Uterus (tissue), 4 donors: ENCODE measurements around the gene YBX1. TPM values are rescaled to one million over a fixed set of nuclear protein-coding genes. Genes with fewer than 3 reads are reported as not detected.
"Not testable (repeated sequence)": the region's sequence is repeated elsewhere in the genome, so short reads cannot be mapped to it uniquely, and the experiment has no call there.

Source experiments
- DNase-seq, 2 donors: peaks; one replicate each; pipeline ENCODE4 v3.0.0-alpha.2; 2019 to 2020
- H3K27ac ChIP-seq, 2 donors: fragments of 200-600 bp; sonication (generic); 1 replicate in 1 of 2; 2 replicates in 1 of 2; pipeline ENCODE4 v1.5.1; 2016 to 2018
- H3K27me3 ChIP-seq, 2 donors: fragments of 200-600 bp; sonication (generic); one replicate each; pipeline ENCODE4 v1.5.1; 2018 to 2019; ENCODE audit warnings: control low read depth in 1 of 2
- H3K36me3 ChIP-seq, 2 donors: fragments of 200-600 bp; sonication (generic); one replicate each; pipeline ENCODE4 v1.5.1; 2019; ENCODE audit warnings: control low read depth in 1 of 2
- H3K4me1 ChIP-seq, 2 donors: fragments of 200-600 bp; sonication (generic); one replicate each; pipeline ENCODE4 v1.5.1; 2018 to 2019; ENCODE audit warnings: control low read depth in 1 of 2
- H3K4me3 ChIP-seq, 2 donors: fragments of 200-600 bp; sonication (generic); 1 replicate in 1 of 2; 2 replicates in 1 of 2; pipeline ENCODE4 v1.5.1; 2018 to 2019; ENCODE audit warnings: mild to moderate bottlenecking in 1 of 2
- H3K9me3 ChIP-seq, 2 donors: fragments of 200-600 bp; sonication (generic); one replicate each; pipeline ENCODE4 v1.5.1; 2019; ENCODE audit warnings: control low read depth in 1 of 2
- POLR2A ChIP-seq, 2 donors: fragments of 450-650 bp; IDR thresholded peaks; one replicate each; pipeline ENCODE4 v1.6.1; 2016; ENCODE audit warnings: antibody characterized with exemption in 2 of 2, mild to moderate bottlenecking in 1 of 2, moderate library complexity in 1 of 2
- intact Hi-C: fragments of 100-400 bp; cut with DNase I; formaldehyde crosslinking; loops from one replicate; pipeline ENCODE4 v1.15.1; 2023; ENCODE audit warnings: low total_unique reads
- total RNA-seq, 4 donors: library from RNA; depleted of rRNA in 3 of 4; stranded (reverse); fragments of >200 nt in 3 of 4; gene quantifications; one replicate each; pipeline versions ENCODE4 v1.1.0 to v1.2.4, GENCODE V29; 2014 to 2023
- TF ChIP-seq, protein P1 (sequence below), 4 experiments: fragments of 200-600 bp in 2 of 4; fragments of 450-650 bp in 2 of 4; sonication (generic) in 2 of 4; IDR thresholded peaks; one replicate each; pipeline ENCODE4 v1.5.1; 2016 to 2019; ENCODE audit warnings: antibody characterized with exemption in 4 of 4, mild to moderate bottlenecking in 2 of 4, moderate library complexity in 1 of 4
- donor health status: DM: yes; HTN: yes; CAD: no.

The YBX1 gene
- total RNA-seq, 4 donors from 2014 or later, result 282 to 387 (median 333) TPM

GRCh38 chr1:42748461-42749410 lies 66.5 kb downstream of the YBX1 start:
- Histone ChIP-seq H3K27ac (no peak overlapping the region), H3K9me3 (no peaks in the 10 kb centered on the region), H3K36me3 (no peaks in the 10 kb centered on the region), H3K4me3 (no peak overlapping the region), H3K27me3 (no peaks in the 10 kb centered on the region), H3K4me1 (no peaks in the 10 kb centered on the region)
- no peak for DNase-seq
- intact Hi-C loops, result no loop called here
- TF ChIP-seq POLR2A (IDR thresholded peaks at IDR 0.05), result no peak
- TF ChIP-seq, protein P1, sequence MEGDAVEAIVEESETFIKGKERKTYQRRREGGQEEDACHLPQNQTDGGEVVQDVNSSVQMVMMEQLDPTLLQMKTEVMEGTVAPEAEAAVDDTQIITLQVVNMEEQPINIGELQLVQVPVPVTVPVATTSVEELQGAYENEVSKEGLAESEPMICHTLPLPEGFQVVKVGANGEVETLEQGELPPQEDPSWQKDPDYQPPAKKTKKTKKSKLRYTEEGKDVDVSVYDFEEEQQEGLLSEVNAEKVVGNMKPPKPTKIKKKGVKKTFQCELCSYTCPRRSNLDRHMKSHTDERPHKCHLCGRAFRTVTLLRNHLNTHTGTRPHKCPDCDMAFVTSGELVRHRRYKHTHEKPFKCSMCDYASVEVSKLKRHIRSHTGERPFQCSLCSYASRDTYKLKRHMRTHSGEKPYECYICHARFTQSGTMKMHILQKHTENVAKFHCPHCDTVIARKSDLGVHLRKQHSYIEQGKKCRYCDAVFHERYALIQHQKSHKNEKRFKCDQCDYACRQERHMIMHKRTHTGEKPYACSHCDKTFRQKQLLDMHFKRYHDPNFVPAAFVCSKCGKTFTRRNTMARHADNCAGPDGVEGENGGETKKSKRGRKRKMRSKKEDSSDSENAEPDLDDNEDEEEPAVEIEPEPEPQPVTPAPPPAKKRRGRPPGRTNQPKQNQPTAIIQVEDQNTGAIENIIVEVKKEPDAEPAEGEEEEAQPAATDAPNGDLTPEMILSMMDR (IDR thresholded peaks at IDR 0.05), result no peak

DNA sequence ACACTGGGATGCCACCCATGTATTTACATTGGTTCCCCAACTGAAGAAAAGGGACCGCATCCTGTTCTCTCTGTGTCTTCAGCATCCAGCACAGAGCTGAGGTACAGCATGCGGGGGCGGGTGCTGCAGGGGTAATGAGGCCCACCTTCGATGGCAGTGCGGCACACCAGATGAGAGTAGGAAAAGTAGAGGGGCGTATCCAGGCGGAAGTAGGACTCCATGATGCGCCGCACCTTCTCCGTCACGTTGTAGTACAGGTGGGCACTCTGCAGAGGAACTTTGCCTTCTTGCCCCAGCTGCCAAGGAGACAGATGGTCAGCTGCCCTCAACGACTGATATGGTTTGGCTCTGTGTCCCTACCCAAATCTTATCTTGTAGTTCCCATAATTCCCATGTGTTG lies 67.8 kb downstream of the YBX1 start:
- Histone ChIP-seq H3K27ac (no peak overlapping the region), H3K27me3 (no peaks in the 10 kb centered on the region), H3K9me3 (no peaks in the 10 kb centered on the region), H3K36me3 (no peaks in the 10 kb centered on the region), H3K4me3 (no peak overlapping the region), H3K4me1 (no peaks in the 10 kb centered on the region)
- TF ChIP-seq, protein P1 (IDR thresholded peaks at IDR 0.05), result no peak
- TF ChIP-seq POLR2A (IDR thresholded peaks at IDR 0.05), result no peak
- DNase-seq, result no peak
- intact Hi-C loops, result no loop called here

DNA sequence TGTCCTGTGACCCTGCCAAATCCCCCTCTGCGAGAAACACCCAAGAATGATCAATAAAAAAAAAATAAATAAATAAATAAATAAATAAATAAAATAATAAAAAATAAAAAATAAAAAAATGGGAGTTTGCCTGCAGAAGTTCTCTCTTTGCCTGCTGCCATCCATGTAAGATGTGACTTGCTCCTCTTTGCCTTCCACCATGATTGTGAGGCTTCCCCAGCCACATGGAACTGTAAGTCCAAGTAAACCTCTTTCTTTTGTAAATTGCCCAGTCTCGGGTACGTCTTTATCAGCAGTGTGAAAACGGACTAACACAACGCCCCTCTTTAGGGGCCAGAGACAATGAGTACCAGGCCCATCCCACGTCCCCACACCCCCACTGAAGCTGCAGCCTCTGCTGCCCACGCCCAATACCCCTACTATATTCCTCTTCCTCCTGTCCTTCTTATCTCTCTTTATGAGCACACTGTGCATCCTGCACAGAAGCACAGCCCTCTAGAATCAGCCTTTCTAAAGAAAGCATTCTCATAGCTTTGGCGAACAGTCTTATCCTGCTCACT lies 69.4 kb downstream of the YBX1 start:
- H3K36me3 ChIP-seq, H3K4me3 ChIP-seq, intact Hi-C loops, H3K27me3 ChIP-seq, H3K27ac ChIP-seq, H3K9me3 ChIP-seq, H3K4me1 ChIP-seq, DNase-seq: not testable (repeated sequence)

- Histone ChIP-seq H3K9me3 (no peaks in the 10 kb centered on the region), H3K36me3 (no peaks in the 10 kb centered on the region), H3K4me1 (no peaks in the 10 kb centered on the region), H3K4me3 (no peak overlapping the region), H3K27ac (no peak overlapping the region), H3K27me3 (no peaks in the 10 kb centered on the region)
- DNase-seq, result no peak
- no peak for TF ChIP-seq POLR2A (IDR thresholded peaks at IDR 0.05)
- TF ChIP-seq, protein P1 (IDR thresholded peaks at IDR 0.05), result no peak
- intact Hi-C loops, result no loop called here
These were observed 70.1 kb downstream of the YBX1 start for GRCh38 chr1:42752284-42752683.

GRCh38 chr1:42753070-42753469 lies 70.9 kb downstream of the YBX1 start:
- intact Hi-C loops, result no loop called here
- Histone ChIP-seq H3K27me3 (no peaks in the 10 kb centered on the region), H3K4me1 (no peaks in the 10 kb centered on the region), H3K27ac (no peak overlapping the region), H3K4me3 (no peak overlapping the region), H3K9me3 (no peaks in the 10 kb centered on the region), H3K36me3 (no peaks in the 10 kb centered on the region)
- TF ChIP-seq, protein P1 (IDR thresholded peaks at IDR 0.05), result no peak
- no peak for TF ChIP-seq POLR2A (IDR thresholded peaks at IDR 0.05)
- no peak for DNase-seq

Other genes starting within 250 kb of the YBX1 start
- 1 to 10 TPM in 1 of 4 donors, under 1 TPM in 1, not detected in 2; 0.59 to 5.7 TPM for gene ZMYND12, start 226.4 kb upstream of the YBX1 start, total RNA-seq
- 10 to 100 TPM; 11.5 to 76.3 (median 46.7) TPM for gene PPCS, start 225.9 kb upstream of the YBX1 start, total RNA-seq
- 10 to 100 TPM in 1 of 4 donors, 1 to 10 TPM in 3; 1.5 to 11.0 (median 6.0) TPM for gene CCDC30, start 219.1 kb upstream of the YBX1 start, total RNA-seq
- 10 to 100 TPM in 3 of 4 donors, 1 to 10 TPM in 1; 2.6 to 48.4 (median 36.3) TPM for gene PPIH, start 24.0 kb upstream of the YBX1 start, total RNA-seq
- under 1 TPM in 1 of 4 donors, not detected in 3; 0.28 TPM for gene CLDN19, start 57.8 kb downstream of the YBX1 start, total RNA-seq
- gene P3H1, start 84.6 kb downstream of the YBX1 start, total RNA-seq, result 100 to 1,000 TPM in 1 of 4 donors, 10 to 100 TPM in 3; 11.5 to 119 (median 34.7) TPM
- 1 to 10 TPM in 2 of 4 donors, under 1 TPM in 1, not detected in 1; 0.26 to 6.7 (median 5.7) TPM for gene C1orf50, start 84.8 kb downstream of the YBX1 start, total RNA-seq
- 1 to 10 TPM in 1 of 4 donors, under 1 TPM in 1, not detected in 2; 0.07 to 1.1 TPM for gene TMEM269, start 102.6 kb downstream of the YBX1 start, total RNA-seq
- 10 to 100 TPM in 2 of 4 donors, 1 to 10 TPM in 1, under 1 TPM in 1; 0.59 to 16.0 (median 7.6) TPM for gene ERMAP, start 134.7 kb downstream of the YBX1 start, total RNA-seq
- gene SVBP, start 135.0 kb downstream of the YBX1 start, total RNA-seq, result 10 to 100 TPM; 13.1 to 27.4 (median 23.1) TPM
- gene ZNF691, start 164.2 kb downstream of the YBX1 start, total RNA-seq, result 10 to 100 TPM in 3 of 4 donors, 1 to 10 TPM in 1; 4.7 to 24.1 (median 15.2) TPM